ENCODE results near the gene DHRS4. TPM values are rescaled to one million over a fixed set of nuclear protein-coding genes. Genes with fewer than 3 reads are reported as not detected.
"Not testable (repeated sequence)": the region's sequence is repeated elsewhere in the genome, so short reads cannot be mapped to it uniquely, and the experiment has no call there.

Gene DHRS4
- total RNA-seq, 1 donor from 2014 or later: 17.1 TPM

- no peak overlapping the region for H3K4me3 Mint-ChIP-seq (ENCODE audit: low read depth)
- no peak for DNase-seq (ENCODE audit: low spot score, unreplicated experiment)
- H3K27me3 Mint-ChIP-seq: no peaks in the 10 kb centered on the region
- TF ChIP-seq CTCF (IDR thresholded peaks at IDR 0.05; ENCODE audit: unreplicated experiment): no peak
- peaks cover 3% of the 10 kb centered on the region for H3K4me1 Mint-ChIP-seq (ENCODE audit: low read depth)
- peak overlapping the region; percentile 29 for H3K27ac Mint-ChIP-seq
- H3K9me3 Mint-ChIP-seq (ENCODE audit: low read depth): peaks cover 17% of the 10 kb centered on the region
- H3K36me3 Mint-ChIP-seq (ENCODE audit: insufficient read depth): peaks cover 20% of the 10 kb centered on the region
These were observed 13.8 kb upstream of the DHRS4 start for GRCh38 chr14:23939607-23940326.

- Mint-ChIP-seq H3K9me3 (ENCODE audit: low read depth) (peaks cover 21% of the 10 kb centered on the region), H3K27me3 (no peaks in the 10 kb centered on the region), H3K36me3 (ENCODE audit: insufficient read depth) (peaks cover 20% of the 10 kb centered on the region), H3K27ac (no peak overlapping the region), H3K4me3 (ENCODE audit: low read depth) (no peak overlapping the region), H3K4me1 (ENCODE audit: low read depth) (peaks cover 3% of the 10 kb centered on the region)
- TF ChIP-seq CTCF (IDR thresholded peaks at IDR 0.05; ENCODE audit: unreplicated experiment): no peak
- no peak for DNase-seq (ENCODE audit: low spot score, unreplicated experiment)
These were observed 12.3 kb upstream of the DHRS4 start for GRCh38 chr14:23941230-23941629.

GRCh38 chr14:23941669-23942068, 11.9 kb upstream of the DHRS4 start:
- peaks cover 22% of the 10 kb centered on the region for H3K36me3 Mint-ChIP-seq (ENCODE audit: insufficient read depth)
- no peaks in the 10 kb centered on the region for H3K27me3 Mint-ChIP-seq
- DNase-seq (ENCODE audit: low spot score, unreplicated experiment): no peak
- no peak overlapping the region for H3K27ac Mint-ChIP-seq
- no peak overlapping the region for H3K4me3 Mint-ChIP-seq (ENCODE audit: low read depth)
- H3K9me3 Mint-ChIP-seq (ENCODE audit: low read depth): peaks cover 25% of the 10 kb centered on the region
- peaks cover 3% of the 10 kb centered on the region for H3K4me1 Mint-ChIP-seq (ENCODE audit: low read depth)
- no peak for TF ChIP-seq CTCF (IDR thresholded peaks at IDR 0.05; ENCODE audit: unreplicated experiment)

GRCh38 chr14:23942587-23942986, 11.0 kb upstream of the DHRS4 start:
- Mint-ChIP-seq H3K36me3 (ENCODE audit: insufficient read depth) (peaks cover 24% of the 10 kb centered on the region), H3K9me3 (ENCODE audit: low read depth) (peaks cover 32% of the 10 kb centered on the region), H3K4me3 (ENCODE audit: low read depth) (no peak overlapping the region), H3K4me1 (ENCODE audit: low read depth) (peaks cover 3% of the 10 kb centered on the region), H3K27ac (no peak overlapping the region), H3K27me3 (no peaks in the 10 kb centered on the region)
- no peak for TF ChIP-seq CTCF (IDR thresholded peaks at IDR 0.05; ENCODE audit: unreplicated experiment)
- no peak for DNase-seq (ENCODE audit: low spot score, unreplicated experiment)

- H3K27ac Mint-ChIP-seq; H3K27me3 Mint-ChIP-seq; H3K4me3 Mint-ChIP-seq (ENCODE audit: low read depth); DNase-seq (ENCODE audit: low spot score, unreplicated experiment): not testable (repeated sequence)
- Mint-ChIP-seq H3K9me3 (ENCODE audit: low read depth) (peaks cover 23% of the 10 kb centered on the region), H3K36me3 (ENCODE audit: insufficient read depth) (peaks cover 11% of the 10 kb centered on the region), H3K4me1 (ENCODE audit: low read depth) (peaks cover 13% of the 10 kb centered on the region)
These were observed 4.5 kb upstream of the DHRS4 start for GRCh38 chr14:23949069-23949468.

Data from progenitor cell of endocrine pancreas (in vitro differentiated cells).